Effector CD4-positive, alpha-beta T cell (primary cell): ENCODE results near the gene KIAA0513.
"Not testable (repeated sequence)": the region's sequence is repeated elsewhere in the genome, so short reads cannot be mapped to it uniquely, and the experiment has no call there.

Experiments
- DNase-seq: peaks from one replicate; pipeline ENCODE4 v3.0.0-alpha.2; 2020

The KIAA0513 gene

GRCh38 chr16:85031451-85031850 is 3.9 kb downstream of the KIAA0513 start:
- DNase-seq, result no peak

GRCh38 chr16:85032187-85032586 is 4.6 kb downstream of the KIAA0513 start:
- not testable (repeated sequence) for DNase-seq

GRCh38 chr16:85033171-85033570 is 5.6 kb downstream of the KIAA0513 start:
- DNase-seq, result no peak

- no peak for DNase-seq
Measured at GRCh38 chr16:85034591-85035433, 7.2 kb downstream of the KIAA0513 start.

- DNase-seq, result no peak
Measured at GRCh38 chr16:85036236-85037049, 8.8 kb downstream of the KIAA0513 start.

GRCh38 chr16:85037050-85037410 is 9.4 kb downstream of the KIAA0513 start:
- DNase-seq, result no peak

GRCh38 chr16:85037721-85038120 is 10.1 kb downstream of the KIAA0513 start:
- DNase-seq, result no peak

- no peak for DNase-seq
Measured at GRCh38 chr16:85040685-85041084, 13.1 kb downstream of the KIAA0513 start.

- DNase-seq, result no peak
Measured at GRCh38 chr16:85041219-85042166, 13.9 kb downstream of the KIAA0513 start.

GRCh38 chr16:85042167-85042526 is 14.6 kb downstream of the KIAA0513 start:
- no peak for DNase-seq

GRCh38 chr16:85042606-85043005 is 15.0 kb downstream of the KIAA0513 start:
- DNase-seq, result no peak

GRCh38 chr16:85045077-85045476 is 17.5 kb downstream of the KIAA0513 start:
- no peak for DNase-seq

- DNase-seq, result no peak
Measured at GRCh38 chr16:85045641-85046471, 18.3 kb downstream of the KIAA0513 start.

GRCh38 chr16:85046472-85046916 is 18.9 kb downstream of the KIAA0513 start:
- no peak for DNase-seq

- DNase-seq, result no peak
Measured at GRCh38 chr16:85046931-85047866, 19.6 kb downstream of the KIAA0513 start.

- no peak for DNase-seq
Measured at GRCh38 chr16:85047867-85048455, 20.4 kb downstream of the KIAA0513 start.

- DNase-seq, result no peak
Measured at GRCh38 chr16:85048921-85049562, 21.4 kb downstream of the KIAA0513 start.

GRCh38 chr16:85049706-85050305 is 22.2 kb downstream of the KIAA0513 start:
- no peak for DNase-seq

GRCh38 chr16:85051067-85051581 is 23.5 kb downstream of the KIAA0513 start:
- no peak for DNase-seq
